ENCODE results near the gene DYSF.

Gene DYSF

DNA sequence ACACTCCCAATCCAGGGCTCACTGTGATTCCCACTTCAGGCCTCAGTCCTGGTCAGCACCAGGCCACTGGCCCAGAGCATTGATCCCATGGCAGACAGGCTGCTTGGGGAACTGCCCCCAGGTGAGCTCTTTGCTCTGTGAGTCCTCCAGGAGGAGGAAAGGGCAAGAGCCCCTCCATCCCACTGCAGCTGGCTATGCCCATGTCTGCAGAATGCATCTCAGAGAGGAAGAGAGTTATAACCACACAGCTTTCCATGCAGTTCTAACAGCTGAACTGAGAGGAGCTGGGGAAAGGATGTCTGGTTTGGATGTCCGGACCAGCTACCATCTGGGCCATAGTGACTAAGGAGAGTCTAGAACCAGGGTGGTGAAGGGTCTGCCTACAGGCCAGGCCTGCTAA, 230.3 kb downstream of the DYSF start:
- DNase-seq: no peak

DNA sequence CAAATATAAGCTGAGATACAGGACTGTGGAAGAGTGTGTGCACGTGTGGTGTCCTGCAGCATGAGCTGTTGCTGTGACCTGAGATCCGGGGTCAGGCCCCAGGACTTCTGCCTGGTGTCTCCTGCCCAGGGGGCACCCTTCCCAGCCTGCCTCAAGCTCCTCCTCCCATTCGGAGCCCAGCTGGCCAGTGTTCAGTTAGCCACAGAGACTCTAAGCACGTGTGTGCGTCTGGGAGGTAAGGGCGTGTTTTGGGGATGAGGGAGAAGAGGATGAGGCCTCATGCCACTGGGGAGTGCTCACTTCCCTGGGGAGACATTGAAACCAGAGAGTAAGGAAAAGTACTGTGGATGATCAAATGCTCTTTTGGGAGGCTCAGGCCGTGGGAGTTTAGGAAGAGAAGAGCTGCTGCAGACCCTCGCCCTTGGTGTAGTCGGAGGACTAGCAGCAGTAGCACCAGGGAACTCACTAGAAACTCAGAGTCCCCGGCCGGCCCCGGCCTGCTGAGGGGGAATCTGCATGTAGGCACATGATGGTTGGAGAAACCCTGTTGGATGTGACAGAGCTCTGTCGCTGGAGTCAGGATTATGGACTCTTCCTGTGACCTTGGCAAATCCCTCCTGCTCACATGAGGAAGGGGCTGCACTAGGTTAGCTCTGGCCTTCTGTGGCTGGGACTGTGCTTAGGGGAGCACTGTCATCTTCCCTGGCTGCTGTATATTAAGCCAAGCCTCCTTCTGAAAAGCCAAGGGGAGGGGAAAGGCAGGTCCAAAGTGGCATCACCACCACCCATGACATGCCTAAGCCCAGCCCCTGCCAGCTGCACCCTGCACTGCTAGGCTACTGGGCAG, 231.1 kb downstream of the DYSF start:
- no peak for DNase-seq

DNA sequence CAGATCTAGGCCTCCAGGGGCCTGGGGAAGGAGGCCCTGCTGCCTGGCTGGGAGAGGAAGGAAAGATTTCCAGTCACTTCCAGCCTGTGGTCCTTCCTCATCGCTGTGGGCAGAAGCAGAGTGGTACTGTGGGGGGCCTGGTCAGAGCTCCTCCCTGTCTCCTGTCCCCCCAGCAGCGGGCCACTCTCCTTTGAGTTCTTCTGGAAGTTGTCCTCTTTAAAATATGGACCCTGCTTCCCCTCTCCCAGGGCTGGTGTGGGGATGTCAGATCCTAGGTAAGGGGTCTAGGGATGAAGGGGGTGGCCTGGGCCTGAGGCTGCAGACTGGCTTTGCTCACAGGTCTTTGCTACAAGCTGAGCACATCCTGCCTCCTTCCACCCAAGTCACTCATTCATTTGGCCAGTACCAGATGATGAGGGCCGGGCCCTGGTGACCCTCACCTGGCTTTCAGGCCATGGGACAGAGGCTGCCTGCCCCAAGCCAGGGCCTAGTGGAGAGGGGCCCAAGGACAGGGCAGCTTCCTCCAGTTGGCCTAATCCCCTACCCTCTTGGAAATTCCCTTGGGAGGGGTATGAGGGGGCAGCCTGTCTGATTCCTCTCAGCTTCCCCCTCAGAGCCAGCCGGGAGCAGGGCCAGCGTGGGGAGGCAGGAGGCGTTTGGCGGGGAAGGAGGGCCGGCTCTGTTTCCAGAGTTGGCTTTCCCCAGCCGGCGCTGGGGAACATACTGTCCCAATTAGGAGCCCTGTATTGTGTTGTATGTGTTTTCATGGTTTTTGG, 231.9 kb downstream of the DYSF start:
- no peak for DNase-seq

DNA sequence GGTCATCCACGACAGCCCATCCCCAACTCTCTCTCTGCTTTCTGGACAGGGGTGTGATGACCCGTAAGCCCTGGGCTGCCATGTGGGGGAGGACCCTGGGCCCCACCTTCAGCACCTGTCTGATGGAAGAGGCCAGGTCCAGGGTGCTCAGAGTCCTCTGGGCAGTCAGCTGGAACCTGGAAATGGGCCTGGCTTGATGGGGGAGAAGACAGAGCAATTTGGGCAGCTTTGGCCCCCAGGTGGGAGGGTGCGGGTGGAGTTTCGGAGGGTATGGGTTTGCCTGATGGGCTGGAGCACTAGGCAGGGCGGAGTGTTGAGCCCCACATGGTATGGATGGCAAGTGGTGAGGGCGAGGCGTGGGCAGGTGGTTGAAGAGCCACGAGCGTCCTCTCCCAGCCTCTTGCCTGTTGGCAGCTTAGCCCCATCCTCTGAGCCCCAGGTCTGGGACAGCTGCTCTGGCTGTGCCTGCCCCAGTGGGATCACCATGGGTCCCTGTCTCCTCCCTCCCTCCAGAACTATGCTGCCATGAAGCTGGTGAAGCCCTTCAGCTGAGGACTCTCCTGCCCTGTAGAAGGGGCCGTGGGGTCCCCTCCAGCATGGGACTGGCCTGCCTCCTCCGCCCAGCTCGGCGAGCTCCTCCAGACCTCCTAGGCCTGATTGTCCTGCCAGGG, 232.7 kb downstream of the DYSF start:
- DNase-seq: no peak

DNA sequence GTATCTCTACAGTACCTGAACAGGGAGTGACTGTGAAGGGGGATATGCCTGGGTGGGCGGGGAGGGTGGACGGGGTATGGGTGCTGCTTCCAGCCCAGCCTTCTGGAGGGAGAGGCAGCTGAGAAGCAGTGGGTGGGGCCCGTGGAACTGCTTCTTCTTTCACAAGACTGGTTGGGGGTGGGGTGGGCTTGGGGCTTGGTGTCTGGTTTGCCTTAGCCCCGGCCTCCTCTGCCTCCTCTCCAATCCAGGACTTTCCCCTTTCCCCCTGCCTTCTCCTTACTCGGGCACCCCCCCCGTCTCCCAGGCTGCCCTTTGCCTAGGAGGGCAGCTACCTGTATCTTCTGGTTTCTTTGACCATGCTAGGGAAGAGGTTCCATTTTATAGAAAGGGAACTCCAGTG, 233.4 kb downstream of the DYSF start:
- no peak for DNase-seq

DNA sequence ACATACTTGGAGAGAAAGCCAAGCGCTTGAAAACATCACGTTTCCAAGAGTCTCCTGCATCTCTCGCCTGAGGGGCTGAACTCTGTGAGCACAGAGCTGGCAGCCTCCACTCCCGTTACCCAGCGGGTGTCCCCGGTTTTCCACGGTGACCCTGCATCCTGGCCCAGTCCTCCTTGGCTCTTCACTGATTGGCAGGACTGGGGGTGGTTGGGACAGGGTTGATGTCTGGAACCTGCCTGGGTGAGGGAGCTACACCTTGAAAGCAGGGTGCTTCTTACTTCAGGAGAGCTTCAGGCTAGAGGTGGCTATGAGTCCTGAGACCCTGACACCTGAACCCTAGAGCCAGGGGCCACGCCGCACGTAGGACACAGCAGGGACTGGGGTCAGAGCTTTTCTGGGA, 234.1 kb downstream of the DYSF start:
- DNase-seq: no peak

DNA sequence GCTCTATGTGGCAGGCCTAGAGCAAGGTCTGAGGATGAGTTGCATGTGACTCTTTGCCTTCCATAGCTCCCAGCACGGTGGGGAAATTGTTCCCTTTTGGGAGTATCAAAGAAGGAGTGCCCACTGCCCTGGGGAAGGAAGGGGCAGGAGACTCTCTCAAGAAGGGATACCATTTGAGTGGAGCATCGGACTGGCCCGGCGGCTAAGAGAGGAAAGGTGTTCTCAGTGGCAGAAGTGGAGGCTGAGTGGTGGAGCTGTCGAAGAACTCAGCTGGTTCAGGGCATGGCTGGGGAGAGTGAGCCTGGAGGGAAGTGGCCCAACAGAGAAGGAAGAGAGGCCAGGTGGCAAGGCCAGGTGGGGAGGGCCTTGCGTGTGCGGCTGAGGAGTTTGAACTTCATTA, 235.2 kb downstream of the DYSF start:
- no peak for DNase-seq

DNA sequence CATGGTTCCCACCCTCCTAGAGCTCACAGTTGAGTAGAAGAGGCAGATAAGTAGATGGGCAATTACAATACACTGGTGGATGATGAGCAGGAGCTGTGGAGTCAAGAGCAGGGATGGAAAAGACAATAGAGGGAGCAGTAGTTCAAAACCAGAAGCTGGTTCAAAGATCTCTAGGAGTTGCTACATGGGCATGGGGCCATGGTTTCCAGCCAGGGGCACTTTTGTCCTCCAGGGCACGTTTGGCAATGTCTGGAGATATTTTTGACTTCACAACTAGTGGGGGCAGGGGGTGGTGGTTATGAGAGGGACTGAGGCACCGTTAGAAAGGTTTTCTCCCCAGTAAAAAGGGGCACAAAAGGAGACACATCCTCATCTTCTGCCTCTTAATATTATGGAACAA, 236.0 kb downstream of the DYSF start:
- no peak for DNase-seq

DNA sequence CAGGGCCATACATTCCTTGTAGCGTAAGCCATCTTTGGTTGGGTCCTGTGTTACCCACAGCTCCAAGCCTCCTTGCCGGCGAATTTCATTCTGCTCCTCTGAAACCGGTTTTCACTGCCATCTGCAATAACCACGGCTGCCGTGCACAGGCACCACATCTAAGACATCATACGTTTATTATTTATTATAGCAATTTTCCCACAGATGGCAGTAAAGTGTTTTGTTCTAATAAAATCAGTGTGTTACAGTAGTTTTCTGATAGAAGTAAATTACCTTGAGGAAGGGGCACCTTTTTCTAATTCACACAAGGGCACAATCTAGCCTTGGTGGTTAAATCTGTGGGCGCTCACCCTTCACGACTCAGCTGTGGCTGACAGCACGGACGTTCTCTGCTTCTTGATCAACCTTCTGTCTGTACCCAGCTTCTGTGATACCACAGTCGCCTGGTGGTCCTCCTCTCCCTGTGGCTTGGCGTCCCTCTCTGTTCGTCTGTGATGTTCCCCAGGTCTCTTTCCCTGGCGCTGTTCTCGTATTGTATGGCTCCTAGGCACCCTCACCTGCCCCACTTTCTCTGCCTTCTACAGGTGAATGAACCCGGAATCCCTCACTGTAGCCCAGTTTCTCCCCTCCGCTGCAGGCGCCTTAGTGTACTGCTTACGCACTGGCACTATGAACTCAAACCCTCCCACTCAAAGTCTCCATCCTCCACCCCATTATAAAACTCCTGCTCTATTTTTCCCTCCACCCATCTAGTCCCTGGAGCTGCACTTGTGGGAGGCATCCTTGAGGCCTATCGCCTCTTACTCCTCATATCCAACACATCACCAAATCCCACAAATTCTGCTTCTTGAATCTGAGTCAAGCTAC, 236.8 kb downstream of the DYSF start:
- no peak for DNase-seq

DNA sequence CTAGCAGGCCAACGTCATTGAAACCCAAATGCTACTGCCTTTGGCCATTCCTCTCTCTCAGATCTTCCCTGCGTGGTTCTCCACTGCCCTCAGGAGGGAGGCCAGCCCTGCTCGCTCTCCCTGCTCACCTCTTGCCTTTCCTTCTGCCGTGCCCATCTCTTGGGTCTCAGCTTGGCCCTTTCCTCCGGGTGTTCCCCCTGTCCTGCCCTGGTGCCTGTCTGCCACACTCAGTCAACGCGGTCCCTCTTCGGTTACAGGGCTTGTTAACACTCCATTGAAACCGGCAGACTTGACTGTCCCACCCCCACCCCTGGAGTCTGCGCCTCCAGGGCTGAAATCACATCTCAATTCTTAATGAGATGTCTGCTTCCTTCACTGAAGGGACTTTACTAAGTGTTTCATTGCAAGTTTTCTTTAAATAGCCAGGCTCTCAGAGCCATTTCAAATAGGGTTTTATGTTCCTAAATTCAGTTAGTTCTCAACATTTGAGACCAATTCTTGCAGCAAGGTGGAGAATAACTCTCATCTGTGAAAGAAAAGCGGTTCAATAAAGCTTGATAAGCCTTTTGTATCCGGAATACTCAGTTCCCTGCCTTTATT, 237.6 kb downstream of the DYSF start:
- no peak for DNase-seq

DNA sequence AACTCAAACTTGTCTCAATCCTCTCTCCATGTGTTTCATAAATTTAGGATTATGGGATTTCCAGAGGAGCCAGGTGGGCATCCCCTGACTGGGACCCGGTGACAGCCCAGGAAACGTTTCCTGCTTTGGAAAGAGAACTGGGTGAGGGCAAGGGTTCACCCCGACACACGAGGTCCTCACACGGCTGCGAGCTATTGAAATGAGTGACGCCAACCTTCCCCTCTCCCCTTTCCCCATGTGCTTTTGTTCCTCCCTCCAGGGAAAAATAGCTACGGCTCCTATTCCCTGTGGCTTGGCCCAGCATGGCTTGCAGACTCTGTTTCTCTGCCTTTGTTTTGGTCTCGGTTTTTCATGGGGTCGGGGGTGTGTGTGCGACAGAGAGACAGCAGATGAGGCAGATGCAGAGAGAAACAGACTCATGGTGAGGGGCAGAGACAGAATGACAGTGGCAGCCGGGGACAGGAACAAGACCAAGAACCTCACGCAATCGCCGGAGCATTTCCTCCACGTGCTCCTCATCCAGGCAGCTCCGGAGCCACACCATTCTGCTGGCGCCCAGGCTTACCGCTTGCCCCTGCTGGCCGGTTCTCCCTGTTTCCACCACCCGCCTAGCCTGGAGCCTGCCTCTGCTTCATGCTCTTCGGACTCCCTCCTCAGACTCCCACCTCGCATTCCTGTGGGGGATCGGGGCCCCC, 238.5 kb downstream of the DYSF start:
- no peak for DNase-seq

DNA sequence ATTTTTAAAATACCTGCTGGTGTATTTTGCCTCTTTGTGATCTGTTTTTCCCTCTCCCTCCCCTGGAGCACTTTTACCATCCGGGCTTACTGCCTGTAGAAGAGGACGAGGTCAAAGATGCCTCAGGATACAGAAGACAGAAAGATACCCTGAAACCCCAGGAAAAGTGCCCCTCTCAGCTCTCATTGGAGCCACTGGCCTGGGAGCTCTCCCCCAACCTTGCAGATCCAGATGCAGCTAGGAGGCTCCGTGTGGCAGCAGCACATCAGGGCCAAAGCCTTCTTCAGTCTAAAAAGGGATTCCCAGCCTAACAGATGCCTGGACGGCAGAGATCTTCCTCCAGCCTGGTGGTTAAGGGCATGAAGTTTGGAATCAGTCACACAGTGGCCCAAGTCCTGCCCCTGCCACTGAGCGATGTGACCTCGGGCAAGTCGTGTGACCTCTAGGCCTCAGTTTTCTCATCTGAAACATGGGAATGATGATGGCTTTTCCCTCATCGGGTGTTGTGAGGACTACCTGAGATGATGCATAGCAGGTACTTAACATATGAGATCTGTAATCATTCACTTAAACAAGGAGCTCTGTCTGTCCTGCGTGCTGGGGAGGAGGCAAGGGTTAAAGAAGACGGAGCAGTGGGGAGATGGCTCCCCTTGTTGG, 239.4 kb downstream of the DYSF start:
- no peak for DNase-seq

DNA sequence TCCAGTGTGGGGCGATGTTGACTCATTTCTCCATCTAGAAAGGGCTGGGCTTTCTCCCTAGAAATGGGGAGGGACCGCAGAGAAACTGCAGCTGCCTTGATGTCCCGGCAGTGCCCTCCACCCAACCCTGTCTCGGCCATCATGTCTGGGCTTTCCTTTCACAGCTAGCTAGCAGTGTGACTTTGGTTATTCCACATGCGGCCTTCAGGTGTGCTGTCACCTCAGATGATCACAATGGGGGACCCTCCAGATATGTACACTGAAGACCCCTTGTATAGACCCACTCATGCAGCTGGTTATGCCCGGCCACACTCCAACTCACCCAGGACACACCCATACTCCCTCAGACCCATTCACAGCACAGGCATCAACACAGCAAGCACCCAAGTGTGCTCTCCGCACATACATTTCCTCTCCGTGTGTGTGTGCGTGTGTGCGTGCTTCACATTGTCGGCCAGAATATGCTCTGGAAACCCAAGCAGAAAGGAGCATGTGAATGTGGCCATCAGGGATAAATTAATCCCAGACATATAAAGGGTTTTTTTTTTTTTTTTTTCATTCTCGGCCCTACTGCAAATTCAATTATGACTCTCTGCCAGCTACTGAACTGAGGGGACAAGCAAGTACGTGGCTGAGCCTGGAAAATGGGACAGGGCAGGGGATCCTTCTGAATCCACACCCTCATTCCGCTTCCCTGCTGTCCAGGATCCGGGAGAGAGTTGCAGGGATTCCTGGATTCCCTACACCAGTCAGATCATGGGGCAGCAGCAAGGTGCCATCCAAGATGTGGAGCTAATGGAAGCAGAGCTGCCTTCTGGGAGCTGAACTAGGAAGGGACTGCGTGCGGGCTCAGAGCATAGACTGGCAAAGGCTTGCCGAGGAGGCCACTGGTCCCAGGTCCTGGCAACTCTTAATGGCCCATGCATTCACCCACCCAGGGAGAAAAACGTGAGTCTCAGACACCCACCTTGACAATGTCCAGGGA, 240.2 kb downstream of the DYSF start:
- DNase-seq: no peak

DNA sequence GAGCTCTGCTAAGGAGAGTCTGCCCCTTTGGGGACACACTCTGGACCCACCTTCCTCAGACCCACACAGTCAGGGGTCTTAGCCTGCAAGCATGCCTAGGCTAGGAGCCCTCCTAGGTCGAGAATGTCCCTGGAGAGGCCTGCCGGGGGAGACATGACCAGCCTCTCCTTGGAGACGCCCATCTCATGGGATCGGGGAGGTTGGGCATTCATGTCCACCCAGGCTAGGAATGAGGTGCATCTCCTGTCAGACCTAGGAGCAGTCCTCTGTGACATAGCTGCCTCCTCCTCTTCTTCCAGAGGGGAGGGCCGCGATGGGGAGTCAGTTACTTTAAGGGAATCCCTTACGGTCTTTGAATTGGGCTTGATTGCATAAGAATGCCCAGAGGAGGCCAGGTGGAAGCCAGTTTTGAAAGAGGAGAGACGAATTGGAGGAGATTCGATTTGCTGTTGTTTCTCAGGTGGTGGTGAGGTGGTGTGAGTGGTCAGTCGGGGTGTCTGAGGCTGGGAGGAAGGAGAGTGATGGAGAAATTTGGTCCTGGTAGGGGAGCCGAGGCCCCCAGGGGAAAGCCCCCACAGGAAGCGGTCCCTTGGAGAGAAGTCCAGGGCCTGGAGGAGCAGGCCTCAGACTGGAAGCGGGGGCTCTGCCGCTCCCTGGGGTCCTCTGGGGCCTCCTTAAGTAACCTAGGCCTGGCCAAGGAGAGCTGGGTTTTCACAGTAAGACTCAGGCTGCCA, 241.3 kb downstream of the DYSF start:
- no peak for DNase-seq

DNA sequence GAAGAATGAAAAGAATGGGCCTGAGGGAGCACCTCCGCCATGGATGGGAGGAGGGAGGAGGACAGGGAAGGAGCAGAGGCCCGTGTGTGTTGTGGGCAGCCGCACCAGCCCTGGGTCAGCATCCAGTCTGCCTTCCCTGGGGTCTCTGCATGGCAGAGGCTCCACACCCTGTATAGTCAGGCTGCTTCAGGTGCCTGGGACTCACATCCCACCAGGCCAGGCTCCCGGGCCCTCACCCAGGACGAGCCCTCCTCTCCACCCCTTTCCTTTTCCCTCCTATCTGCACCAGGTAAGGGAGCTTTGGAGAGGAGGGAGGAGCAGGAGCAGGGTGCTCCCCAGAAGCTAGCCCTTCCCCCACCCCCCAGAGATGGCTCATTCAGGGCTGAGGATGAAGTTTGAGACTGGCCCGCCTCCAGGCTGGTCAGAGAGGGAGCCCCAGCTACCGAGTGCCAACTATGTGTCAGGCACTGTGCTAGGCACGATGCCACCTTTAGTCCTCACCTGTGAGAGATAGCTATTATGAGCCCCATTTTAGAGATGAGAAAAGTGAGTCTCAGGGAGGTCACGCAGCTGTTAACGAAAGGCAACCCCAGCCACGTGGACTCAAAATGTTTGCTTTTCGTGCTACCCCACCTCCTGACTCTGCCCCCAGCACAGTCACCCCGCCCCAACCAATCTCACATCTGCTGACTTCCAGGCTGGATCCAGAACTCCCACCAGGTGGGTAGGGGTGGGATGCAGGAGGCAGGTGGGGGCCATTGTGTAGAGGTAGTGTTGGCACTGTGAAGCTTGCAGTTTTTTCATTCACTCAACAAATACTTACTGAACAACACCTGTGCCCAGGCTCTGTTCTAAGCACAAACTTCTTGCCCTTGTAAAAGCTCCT, 242.1 kb downstream of the DYSF start:
- no peak for DNase-seq

DNA sequence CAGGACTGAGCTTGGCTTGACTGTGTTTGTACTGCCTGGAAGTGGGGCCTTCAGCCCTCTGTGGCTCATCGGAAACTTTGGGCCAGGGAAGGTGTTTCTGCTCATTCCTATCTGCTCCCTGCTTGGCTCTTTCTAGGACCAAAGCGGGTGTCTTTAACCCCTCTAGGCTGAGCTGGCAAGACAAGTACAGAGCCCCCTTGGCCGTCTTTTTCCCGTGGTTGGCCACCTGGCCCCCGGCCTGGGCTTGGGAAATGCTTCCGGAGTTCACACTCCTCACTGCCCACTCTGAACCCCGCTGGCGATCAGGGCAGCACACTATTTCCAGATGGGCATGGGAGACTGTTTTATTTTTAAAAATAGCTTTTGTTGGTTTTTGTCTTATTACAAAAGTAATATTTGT, 243.0 kb downstream of the DYSF start:
- DNase-seq: no peak

DNA sequence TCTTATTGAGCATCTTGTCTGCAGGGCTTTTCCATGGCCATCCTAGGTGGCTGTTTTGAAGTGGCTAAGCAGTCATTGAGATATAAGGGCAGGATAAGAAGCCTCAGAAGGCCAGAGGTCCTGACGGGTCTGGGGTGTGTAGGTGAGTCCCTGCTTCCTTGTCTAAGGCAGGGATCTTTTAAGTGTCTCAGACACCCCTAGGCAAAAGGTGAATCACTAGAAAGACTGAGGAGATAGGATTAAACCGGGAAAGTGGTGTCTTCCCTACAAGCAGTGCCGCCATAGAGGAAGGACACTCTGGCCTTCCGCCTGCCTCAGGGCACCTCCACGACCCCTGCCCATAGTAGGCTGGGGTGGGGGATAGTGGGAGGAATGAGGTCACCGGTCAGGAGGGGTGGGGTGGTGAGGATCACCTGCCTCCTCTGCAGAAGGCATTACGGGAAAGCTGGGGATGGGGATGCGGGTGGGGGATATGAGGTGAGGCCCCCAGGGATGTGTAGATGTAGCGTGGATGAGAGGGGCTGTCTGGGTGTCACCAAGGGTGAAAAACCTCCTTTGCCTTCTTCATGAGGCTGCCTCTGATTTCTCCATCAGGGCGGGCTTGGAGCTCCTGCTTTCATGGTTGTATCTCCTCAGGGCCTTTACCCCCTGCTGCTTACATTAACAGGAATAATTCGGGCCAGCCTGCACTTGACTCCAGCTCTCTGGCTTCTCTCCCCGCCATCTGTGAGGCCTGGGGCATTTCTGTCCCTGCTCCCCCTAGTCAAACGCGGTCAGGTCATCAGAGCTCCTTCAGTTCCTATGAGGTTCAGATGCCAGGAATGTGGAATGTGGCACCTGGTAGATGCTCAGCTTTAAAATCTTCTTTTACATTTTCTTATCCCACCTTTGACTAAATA, 244.0 kb downstream of the DYSF start:
- DNase-seq: no peak

All from stimulated activated CD4-positive, alpha-beta T cell treated with anti-CD3 and anti-CD28 coated beads, Interleukin-4, amount 100 ng/mL, for 4 hours (primary cell).